Smooth muscle cell (in vitro differentiated cells): ENCODE measurements around the gene NDRG3. TPM values are rescaled to one million over a fixed set of nuclear protein-coding genes. Genes with fewer than 3 reads are reported as not detected.
"Not testable (repeated sequence)": the region's sequence is repeated elsewhere in the genome, so short reads cannot be mapped to it uniquely, and the experiment has no call there.

Experiments used
- DNase-seq: peaks from one replicate; lab custom pipeline; 2025; ENCODE audit not compliant: unreplicated experiment; lab: John Stamatoyannopoulos, UW
- H2AFZ ChIP-seq: fragments of 200-600 bp; sonication (generic); 2 replicates; pipeline ENCODE4 v1.6.0; 2016; ENCODE audit warnings: antibody characterized with exemption, low read depth, mild to moderate bottlenecking
- H3F3A ChIP-seq: fragments of 200-600 bp; sonication (generic); 2 replicates; pipeline ENCODE4 v1.6.0; 2017; ENCODE audit warnings: antibody characterized with exemption, low read depth
- H3K27ac ChIP-seq: fragments of 200-600 bp; sonication (generic); 2 replicates; pipeline ENCODE4 v1.5.1; 2016; ENCODE audit warnings: low read depth, mild to moderate bottlenecking
- H3K27me3 ChIP-seq: fragments of 200-600 bp; sonication (generic); 2 replicates; pipeline ENCODE4 v1.6.1; 2016; ENCODE audit warnings: low read depth, mild to moderate bottlenecking
- H3K36me3 ChIP-seq: fragments of 200-600 bp; sonication (generic); 2 replicates; pipeline ENCODE4 v1.5.1; 2016; ENCODE audit warnings: low read depth
- H3K4me1 ChIP-seq: fragments of 200-600 bp; sonication (generic); 2 replicates; pipeline ENCODE4 v1.5.1; 2016; ENCODE audit warnings: low read depth
- H3K4me2 ChIP-seq: fragments of 200-600 bp; sonication (generic); 2 replicates; pipeline ENCODE4 v1.6.0; 2016; ENCODE audit warnings: mild to moderate bottlenecking
- H3K4me3 ChIP-seq: fragments of 200-600 bp; sonication (generic); 2 replicates; pipeline ENCODE4 v1.5.1; 2016; ENCODE audit warnings: mild to moderate bottlenecking
- H3K79me2 ChIP-seq: fragments of 200-600 bp; sonication (generic); 2 replicates; pipeline ENCODE4 v1.6.0; 2016; ENCODE audit warnings: low read depth, mild to moderate bottlenecking
- H3K9ac ChIP-seq: fragments of 200-600 bp; sonication (generic); 2 replicates; pipeline ENCODE4 v1.6.0; 2016; ENCODE audit warnings: low read depth
- H3K9me3 ChIP-seq: fragments of 200-600 bp; sonication (generic); replicated peaks from 2 replicates; pipeline ENCODE4 v1.5.1; 2016; ENCODE audit warnings: low read depth
- H4K20me1 ChIP-seq: fragments of 200-600 bp; sonication (generic); 2 replicates; pipeline ENCODE4 v1.6.0; 2016; ENCODE audit warnings: low read depth
- WGBS: methylation state at CpG from one replicate; pipeline ENCODE4 v1.1.7; 2016; ENCODE audit warnings: low lambda C conversion rate; 5-methylcytosine and 5-hydroxymethylcytosine counted together
- polyA plus RNA-seq: library from polyadenylated mRNA; unstranded; fragments of >200 nt; fragmentation: Nextera tagmentation; extraction: Ambion mirVana; gene quantifications from 2 replicates; pipeline ENCODE4 v1.2.1, GENCODE V29; 2016
- total RNA-seq: library from RNA; depleted of rRNA; stranded (reverse); fragments of >200 nt; gene quantifications from 2 replicates; pipeline ENCODE4 v1.2.3, GENCODE V29; 2014
- TF ChIP-seq, protein P1 (sequence below): fragments of 200-600 bp; sonication (generic); IDR thresholded peaks from 2 replicates; pipeline ENCODE4 v1.5.1; 2017; ENCODE audit warnings: borderline replicate concordance, mild to moderate bottlenecking, antibody characterized with exemption; ENCODE audit not compliant: insufficient read depth, poor library complexity, severe bottlenecking

Gene NDRG3
- total and polyA plus RNA-seq, 2 experiments from 2014 or later, result 13.4 to 14.6 TPM

DNA sequence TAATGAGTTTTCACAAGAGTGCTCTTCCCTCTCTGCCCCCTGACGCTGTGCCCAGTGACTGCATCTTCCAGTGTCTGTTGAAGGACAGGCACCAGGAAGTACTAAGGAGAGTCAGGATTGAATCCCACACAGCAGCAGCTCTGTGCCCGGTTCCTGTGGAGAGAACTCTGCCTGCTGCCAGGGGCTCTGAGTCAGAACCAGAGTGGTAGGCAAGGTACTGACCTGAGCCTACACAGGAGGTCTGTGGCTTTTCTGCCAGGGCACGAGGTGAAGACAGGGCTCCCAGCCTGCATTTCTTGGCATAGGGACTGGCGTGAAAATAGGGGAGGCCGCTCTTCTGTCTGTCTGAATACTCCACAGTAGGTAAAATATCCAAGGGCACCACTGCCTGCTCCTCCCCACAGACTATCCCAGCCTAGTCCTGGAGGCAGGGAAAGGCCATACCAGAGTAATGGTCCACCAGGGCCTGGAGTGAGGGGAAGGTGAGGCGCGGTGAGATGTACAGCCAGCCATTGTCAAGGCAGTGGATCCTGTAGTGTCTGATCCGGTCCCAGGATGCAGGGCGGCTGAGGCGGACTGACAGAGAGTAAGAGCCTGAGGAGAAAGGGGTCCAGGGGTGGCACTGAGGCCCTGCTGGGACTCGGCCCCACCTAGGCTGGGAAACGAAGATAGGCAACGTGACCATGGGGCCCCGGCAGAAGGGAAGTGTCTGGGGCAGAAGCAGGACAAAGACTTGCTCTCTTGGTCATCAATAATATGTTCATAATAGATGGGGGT is 130.9 kb downstream of the NDRG3 start:
- Histone ChIP-seq H3K27me3 (no peaks in the 10 kb centered on the region), H3K4me2 (no peak overlapping the region), H3K9ac (no peak overlapping the region)

GRCh38 chr20:36613974-36614373 is 131.9 kb downstream of the NDRG3 start:
- no peak for DNase-seq
- Histone ChIP-seq H3K4me1 (no peaks in the 10 kb centered on the region), H3K4me2 (no peak overlapping the region), H3F3A (no peaks in the 10 kb centered on the region), H3K27ac (no peak overlapping the region), H3K4me3 (no peak overlapping the region), H3K27me3 (no peaks in the 10 kb centered on the region), H3K36me3 (peaks cover 4% of the 10 kb centered on the region), H3K9me3 (no peaks in the 10 kb centered on the region), H3K9ac (no peak overlapping the region), H2AFZ (no peak overlapping the region), H3K79me2 (no peaks in the 10 kb centered on the region), H4K20me1 (peaks cover 6% of the 10 kb centered on the region)
- WGBS, result 98% methylated on average over 3 of the region's 3 CpGs
- TF ChIP-seq, protein P1, sequence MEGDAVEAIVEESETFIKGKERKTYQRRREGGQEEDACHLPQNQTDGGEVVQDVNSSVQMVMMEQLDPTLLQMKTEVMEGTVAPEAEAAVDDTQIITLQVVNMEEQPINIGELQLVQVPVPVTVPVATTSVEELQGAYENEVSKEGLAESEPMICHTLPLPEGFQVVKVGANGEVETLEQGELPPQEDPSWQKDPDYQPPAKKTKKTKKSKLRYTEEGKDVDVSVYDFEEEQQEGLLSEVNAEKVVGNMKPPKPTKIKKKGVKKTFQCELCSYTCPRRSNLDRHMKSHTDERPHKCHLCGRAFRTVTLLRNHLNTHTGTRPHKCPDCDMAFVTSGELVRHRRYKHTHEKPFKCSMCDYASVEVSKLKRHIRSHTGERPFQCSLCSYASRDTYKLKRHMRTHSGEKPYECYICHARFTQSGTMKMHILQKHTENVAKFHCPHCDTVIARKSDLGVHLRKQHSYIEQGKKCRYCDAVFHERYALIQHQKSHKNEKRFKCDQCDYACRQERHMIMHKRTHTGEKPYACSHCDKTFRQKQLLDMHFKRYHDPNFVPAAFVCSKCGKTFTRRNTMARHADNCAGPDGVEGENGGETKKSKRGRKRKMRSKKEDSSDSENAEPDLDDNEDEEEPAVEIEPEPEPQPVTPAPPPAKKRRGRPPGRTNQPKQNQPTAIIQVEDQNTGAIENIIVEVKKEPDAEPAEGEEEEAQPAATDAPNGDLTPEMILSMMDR, result no peak

More for the DNA sequence above, 130.9 kb downstream of the NDRG3 start:
- Histone ChIP-seq H4K20me1 (peaks cover 6% of the 10 kb centered on the region), H3F3A (no peaks in the 10 kb centered on the region), H3K9me3 (no peaks in the 10 kb centered on the region), H3K4me3 (no peak overlapping the region), H3K4me1 (no peaks in the 10 kb centered on the region), H3K79me2 (no peaks in the 10 kb centered on the region), H3K36me3 (peaks cover 4% of the 10 kb centered on the region), H3K27ac (no peak overlapping the region), H2AFZ (no peak overlapping the region)
- WGBS, result 96% methylated on average over 14 of the region's 14 CpGs
- TF ChIP-seq, protein P1, result no peak
- DNase-seq, result no peak

DNA sequence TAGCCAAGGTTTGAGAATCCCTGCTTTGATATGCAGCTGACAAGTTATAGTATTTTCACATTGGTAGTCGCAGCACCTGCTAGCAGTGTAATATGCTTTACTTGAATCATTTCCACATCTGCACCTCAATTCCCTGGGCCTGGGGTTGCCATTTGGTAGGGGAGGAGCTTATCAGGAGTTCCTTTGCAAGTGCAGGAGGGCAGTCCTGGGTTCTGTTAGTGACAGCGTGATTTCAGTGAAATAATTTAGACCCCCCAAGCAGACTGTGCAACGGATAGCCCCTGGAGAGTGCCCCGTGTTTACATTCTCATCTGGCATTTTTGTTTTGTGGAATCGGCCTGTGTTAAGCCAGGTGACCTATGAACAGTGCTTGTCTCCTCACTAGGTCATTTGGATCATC is 134.3 kb downstream of the NDRG3 start:
- H3K9ac ChIP-seq, result no peak overlapping the region
- peaks cover 18% of the 10 kb centered on the region for H3K79me2 ChIP-seq
- TF ChIP-seq, protein P1, result no peak
- peaks cover 24% of the 10 kb centered on the region for H4K20me1 ChIP-seq
- WGBS, result over 99% methylated on average over 5 of the region's 5 CpGs
- no peaks in the 10 kb centered on the region for H3K27me3 ChIP-seq
- peaks cover 7% of the 10 kb centered on the region for H3K4me1 ChIP-seq
- H3K4me2 ChIP-seq, result no peak overlapping the region
- no peaks in the 10 kb centered on the region for H3F3A ChIP-seq
- H3K4me3 ChIP-seq, result no peak overlapping the region
- H2AFZ ChIP-seq, result no peak overlapping the region
- H3K27ac ChIP-seq, result no peak overlapping the region
- H3K9me3 ChIP-seq, result no peaks in the 10 kb centered on the region
- H3K36me3 ChIP-seq, result peaks cover 4% of the 10 kb centered on the region
- no peak for DNase-seq

DNA sequence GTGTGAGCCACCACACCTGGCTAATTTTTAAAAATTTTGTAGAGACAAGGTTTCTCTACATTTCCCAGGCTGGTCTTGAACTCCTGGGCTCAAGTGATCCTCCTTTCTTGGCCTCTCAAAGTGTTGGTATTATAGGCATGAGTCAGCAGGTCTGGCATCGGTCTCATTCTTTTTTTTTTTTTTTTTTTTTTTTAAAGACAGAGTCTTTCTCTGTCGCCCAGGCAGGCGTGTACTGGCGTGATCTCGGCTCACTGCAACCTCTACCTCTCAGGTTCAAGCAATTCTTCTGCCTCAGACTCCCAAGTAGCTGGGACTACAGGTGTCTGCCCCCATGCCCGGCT is 137.5 kb downstream of the NDRG3 start:
- not testable (repeated sequence) for H3F3A ChIP-seq, H3K27me3 ChIP-seq, H2AFZ ChIP-seq, DNase-seq, H3K4me3 ChIP-seq, H3K9ac ChIP-seq, H3K36me3 ChIP-seq, H3K27ac ChIP-seq, H3K9me3 ChIP-seq, H3K4me2 ChIP-seq
- Histone ChIP-seq H4K20me1 (peaks cover 31% of the 10 kb centered on the region), H3K79me2 (peaks cover 29% of the 10 kb centered on the region), H3K4me1 (peaks cover 15% of the 10 kb centered on the region)
- 87% methylated on average over 6 of the region's 6 CpGs for WGBS
